HG02763 (cell line): ENCODE measurements around the gene RANBP2.

Experiments used
- ATAC-seq: cut with Tn5 transposase; IDR thresholded peaks from one replicate; pipeline ENCODE4 v1.9.1; 2021; ENCODE audit warnings: mild to moderate bottlenecking, moderate library complexity; ENCODE audit not compliant: unreplicated experiment

Gene RANBP2

GRCh38 chr2:108776475-108776874 lies 57.2 kb downstream of the RANBP2 start:
- ATAC-seq, result peak; percentile 77

DNA sequence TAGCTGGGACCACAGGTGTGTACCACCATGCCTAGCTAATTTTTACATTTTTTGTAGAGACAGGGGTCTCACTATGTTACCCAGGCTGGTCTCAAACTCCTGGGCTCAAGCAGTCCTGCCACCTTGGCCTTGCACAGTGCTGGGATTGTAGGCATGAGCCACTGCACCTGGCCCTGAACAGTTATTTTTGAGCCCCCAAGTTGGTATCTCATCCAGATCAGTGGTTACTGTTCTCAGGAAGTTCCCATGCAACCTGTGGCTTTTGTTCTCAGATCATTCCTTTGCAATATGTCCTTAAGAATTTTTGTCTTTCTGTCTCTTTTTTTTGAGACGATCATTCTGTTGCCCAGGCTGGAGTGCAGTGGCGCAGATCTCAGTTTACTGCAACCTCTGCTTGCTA lies 59.6 kb downstream of the RANBP2 start:
- no peak for ATAC-seq

GRCh38 chr2:108786008-108786353 lies 66.7 kb downstream of the RANBP2 start:
- ATAC-seq, result no peak

- peak; percentile 95 for ATAC-seq
Observed at GRCh38 chr2:108786354-108787215, 67.3 kb downstream of the RANBP2 start, which contains the start of gene CCDC138. TSS of gene CCDC138 (plus strand) at chr2:108786771. CDS start at chr2:108786823, 52 bp downstream.

GRCh38 chr2:108787216-108787541 lies 67.9 kb downstream of the RANBP2 start:
- no peak for ATAC-seq

DNA sequence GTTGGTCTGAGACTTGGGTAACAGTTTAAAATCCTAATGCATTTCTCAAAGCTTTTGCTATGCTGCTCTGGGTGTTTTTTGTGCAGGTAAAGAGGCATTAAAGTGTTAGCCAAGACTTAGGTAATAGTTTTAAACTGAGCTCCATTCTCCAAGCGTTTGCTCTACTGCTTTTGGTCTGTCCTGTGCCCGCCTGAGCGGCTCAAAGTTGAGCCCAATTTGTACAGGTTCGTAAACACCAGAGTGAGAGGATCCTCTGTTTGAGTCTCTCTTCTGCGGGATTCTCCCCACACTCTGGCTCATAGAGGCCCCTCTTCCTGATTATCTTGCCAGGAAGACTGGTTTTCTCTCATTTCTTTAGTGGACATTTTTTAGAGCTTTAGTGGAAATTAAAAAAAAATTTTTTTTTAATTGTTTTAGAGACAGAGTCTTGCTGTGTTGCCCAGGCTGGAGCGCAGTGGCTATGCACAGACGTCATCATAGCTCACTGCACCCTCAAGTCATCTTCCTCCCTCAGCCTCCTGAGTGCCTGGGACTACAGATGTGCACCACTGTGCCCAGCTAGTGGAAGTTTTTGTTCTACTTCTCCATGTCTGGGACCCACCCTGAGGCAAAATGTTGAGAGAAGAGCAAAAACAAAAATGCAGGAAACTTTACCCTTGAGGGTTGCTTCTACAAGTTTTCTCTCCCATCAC lies 83.9 kb downstream of the RANBP2 start:
- ATAC-seq, result no peak

- no peak for ATAC-seq
Observed at GRCh38 chr2:108805032-108805431, 85.8 kb downstream of the RANBP2 start.

DNA sequence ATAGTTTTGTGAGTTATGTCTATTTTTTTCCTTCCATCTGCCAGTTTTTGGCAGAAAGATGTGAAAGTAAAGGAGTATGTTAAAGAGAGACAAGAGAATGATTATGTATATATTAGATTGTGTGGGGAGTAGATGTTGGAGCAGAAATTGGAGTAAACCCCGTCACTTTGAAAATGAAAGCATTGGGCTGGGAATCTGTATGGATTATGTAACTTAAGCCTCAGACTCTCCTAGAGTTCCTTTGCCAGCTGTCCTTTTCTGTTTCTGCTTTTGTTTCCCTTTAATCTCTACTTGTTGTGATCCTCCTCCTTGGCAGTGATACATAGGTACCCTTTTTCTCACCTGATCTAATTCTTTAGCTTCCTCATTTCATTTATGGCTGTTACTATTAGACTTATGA lies 86.5 kb downstream of the RANBP2 start:
- no peak for ATAC-seq

DNA sequence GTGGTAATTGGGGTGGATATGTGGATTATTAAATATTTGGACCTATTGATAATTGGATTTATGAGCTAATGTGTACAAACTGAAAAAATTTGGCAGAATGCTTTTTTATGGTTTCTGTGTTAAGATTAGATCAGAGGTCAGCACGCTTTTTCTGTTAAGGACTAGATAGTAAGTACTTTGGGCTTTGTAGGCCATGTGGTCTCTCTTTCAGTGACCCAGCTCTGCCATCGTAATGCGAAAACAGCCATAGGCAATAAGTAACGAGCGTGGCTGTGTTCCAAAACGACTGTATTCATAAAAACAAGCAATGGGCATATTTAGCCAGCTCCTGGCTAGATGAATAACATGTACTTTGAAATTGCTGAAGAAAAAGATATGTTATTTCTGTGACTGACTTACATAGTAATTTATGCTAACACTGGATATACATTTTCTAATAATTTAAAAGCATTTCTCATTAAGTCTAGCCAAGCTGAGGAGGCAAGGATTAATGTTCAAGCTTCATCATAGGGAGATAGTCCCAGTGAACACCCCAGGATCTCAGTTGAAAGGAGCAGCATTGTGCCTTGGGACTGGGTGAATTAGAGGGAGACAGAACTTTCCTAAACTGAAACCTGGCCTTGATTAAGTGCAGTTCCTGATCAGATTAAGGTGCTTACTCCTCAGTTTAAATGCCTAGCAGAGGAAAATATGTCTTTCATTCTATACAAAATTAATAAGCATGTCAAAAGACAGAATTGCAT lies 87.3 kb downstream of the RANBP2 start:
- ATAC-seq, result no peak

DNA sequence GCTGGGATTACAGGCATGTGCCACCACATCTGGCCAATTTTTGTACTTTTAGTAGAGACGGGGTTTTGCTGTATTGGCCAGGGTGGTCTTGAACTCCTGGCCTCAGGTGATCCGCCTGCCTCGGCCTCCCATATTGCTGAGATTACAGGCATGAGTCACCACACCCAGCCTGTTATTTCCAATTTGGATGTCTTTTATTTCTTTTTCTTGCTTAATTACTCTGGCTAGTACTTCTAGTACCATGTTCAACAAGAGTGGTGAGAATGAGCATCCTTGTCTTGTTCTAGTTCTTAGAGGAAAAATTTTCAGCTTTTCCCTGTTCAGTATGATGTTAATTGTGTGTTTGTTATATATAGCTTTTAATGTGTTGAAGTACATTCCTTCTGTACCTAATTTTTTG lies 90.7 kb downstream of the RANBP2 start:
- no peak for ATAC-seq

DNA sequence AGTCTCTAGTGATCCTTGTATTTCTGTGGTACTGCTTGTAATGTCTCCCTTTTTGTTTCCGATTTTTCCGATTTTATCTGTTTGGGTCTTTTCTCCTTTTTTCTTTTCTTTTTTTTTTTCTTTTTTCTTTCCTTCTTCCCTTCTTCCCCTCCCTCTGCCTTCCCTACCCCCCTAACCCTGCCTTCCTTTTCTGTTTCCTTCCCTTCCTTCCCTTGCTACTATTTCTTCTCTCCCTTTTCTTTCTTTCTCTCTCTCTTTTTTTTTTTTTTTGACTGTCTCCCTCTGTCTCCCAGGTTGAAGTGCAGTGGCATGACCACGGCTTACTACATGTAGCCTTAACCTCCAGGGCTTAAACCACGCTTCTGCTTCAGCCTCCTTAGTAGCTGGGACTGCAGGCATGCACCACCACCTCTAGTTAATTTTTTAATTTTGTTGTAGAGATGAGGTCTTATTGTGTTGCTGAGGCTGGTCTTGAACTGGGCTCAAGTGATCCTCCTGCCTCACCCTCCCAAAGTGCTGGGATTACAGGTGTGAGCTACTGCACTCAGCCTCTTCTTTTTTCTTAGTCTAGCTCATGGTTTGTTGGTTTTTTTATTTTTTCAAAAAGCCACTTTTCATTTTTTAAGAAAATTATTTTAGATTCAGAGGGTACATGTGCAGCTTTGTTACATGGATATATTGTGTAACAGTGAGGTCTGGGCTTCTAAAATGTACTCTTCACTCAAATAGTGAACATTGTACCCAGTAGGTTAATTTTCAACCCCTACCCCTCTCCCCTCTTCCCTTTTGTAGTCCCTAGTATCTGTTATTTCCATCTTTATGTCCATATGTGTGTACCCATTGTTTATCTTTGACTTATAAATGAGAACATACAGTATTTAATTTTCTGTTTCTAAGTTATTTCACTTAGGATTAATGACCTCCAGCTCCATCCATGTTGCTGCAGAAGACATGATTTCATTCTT lies 92.0 kb downstream of the RANBP2 start:
- ATAC-seq, result no peak

GRCh38 chr2:108813732-108814131 lies 94.5 kb downstream of the RANBP2 start:
- no peak for ATAC-seq

DNA sequence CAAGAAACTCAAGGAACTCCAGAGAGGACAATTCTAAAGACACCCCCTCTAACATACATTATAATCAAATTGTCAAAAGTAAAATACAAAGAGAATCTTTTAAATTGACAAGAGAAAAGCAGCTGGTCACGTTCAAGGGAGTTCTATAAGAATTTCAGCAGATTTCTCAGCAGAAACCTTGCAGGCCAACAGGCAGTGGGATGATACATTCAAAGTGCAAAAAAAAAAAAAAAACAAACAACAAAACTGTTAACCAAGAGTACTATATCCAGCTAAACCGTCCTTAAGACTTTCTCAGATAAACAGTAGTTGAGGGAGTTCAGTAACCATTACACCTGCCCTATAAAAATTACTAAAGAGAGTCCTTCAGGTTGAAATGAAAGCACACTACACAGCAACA lies 101.2 kb downstream of the RANBP2 start:
- ATAC-seq, result no peak

- ATAC-seq, result no peak
Observed at GRCh38 chr2:108823286-108823685, 104.0 kb downstream of the RANBP2 start.

DNA sequence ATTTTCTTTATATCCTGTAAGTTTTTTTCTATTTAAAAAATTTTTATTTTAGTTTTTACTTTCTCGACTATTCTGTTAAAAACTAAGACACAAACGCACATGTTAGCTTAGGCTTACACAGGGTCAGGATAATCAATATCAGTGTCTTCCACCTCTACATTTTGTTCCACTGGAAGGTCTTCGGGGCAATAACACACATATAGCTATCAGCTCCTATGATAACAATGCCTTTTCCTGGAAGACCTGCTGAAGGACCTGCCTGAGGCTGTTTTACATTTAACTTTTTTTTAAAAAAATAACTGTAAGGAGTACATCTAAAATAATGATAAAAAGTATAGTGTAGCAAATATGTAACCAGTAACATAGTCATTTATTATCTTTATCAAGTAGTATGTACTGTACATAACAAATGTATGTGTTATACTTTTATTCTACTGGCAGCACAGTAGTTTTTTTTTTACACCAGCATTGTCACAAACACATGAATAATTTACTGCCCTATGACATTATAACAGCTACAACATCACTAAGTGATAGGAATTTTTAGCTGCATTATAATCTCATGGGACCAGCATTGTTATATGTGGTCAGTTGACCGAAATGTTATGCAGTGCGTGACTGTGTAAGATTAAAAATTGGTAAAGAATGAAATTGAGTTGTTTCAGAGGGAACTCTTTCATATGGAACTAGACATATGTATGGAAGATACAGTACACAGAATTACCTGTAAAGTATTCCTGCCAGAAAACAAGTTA lies 105.2 kb downstream of the RANBP2 start:
- ATAC-seq, result no peak

DNA sequence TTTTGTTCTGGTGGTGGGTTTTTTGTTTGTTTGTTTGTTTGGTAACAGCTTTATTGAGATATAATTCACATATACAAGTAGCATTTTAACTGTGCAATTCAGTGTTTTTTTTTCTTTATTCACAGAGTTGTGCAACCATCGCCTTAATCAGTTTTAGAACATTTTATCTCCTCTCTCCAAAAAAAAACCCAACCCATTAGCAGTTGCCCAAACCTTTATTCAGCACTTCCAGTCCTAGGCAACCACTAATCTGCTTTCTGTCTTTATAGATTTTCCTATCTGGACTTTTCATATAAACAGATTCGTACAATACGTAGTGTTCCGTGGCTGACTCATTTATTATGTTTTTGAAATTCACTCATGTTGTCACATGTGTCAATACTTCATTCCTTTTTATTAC lies 106.0 kb downstream of the RANBP2 start:
- ATAC-seq, result no peak

- ATAC-seq, result no peak
Observed at GRCh38 chr2:108825736-108826135, 106.5 kb downstream of the RANBP2 start.

- ATAC-seq, result no peak
Observed at GRCh38 chr2:108829578-108830310, 110.5 kb downstream of the RANBP2 start.

GRCh38 chr2:108833219-108833618 lies 113.9 kb downstream of the RANBP2 start:
- ATAC-seq, result no peak
